ENCODE data around the gene SLC34A3.

- no peak for TF ChIP-seq ZNF423 (CRISPR knock-in tag; IDR thresholded peaks at IDR 0.05)
- no peak for TF ChIP-seq CTCF (IDR thresholded peaks at IDR 0.05)
- no peak for TF ChIP-seq NR3C1 (CRISPR knock-in tag; conservative IDR thresholded peaks at IDR 0.05; ENCODE audit: low read depth)
- TF ChIP-seq MAX (CRISPR knock-in tag; IDR thresholded peaks at IDR 0.05), result no peak
Observed at GRCh38 chr9:137232101-137232500, 1.4 kb downstream of the SLC34A3 start.

Measured in WTC11 (cell line).